GM13976 (cell line): ENCODE data around the gene PPM1L.

Experiments used
- DNase-seq: peaks from one replicate; pipeline ENCODE4 v3.0.0; 2012; ENCODE audit warnings: low spot score
- CTCF ChIP-seq: IDR thresholded peaks from 2 replicates; pipeline ENCODE4 v1.5.1; 2012; ENCODE audit warnings: borderline replicate concordance, mild to moderate bottlenecking; ENCODE audit not compliant: insufficient read depth; ENCODE audit errors: extremely low read depth, missing control alignments, control extremely low read depth
- in situ Hi-C: fragments of 300-500 bp; cut with MboI; formaldehyde crosslinking; loops from one replicate; pipeline ENCODE4 v1.12.0; 2022; ENCODE audit warnings: low sequenced_read_pairs, mixed read lengths, inconsistent platforms; ENCODE audit not compliant: unreplicated experiment

The PPM1L gene

GRCh38 chr3:160763073-160763472, 7.0 kb downstream of the PPM1L start:
- in situ Hi-C loops, result no loop called here
- DNase-seq, result no peak
- TF ChIP-seq CTCF, result no peak

- no peak for TF ChIP-seq CTCF
- DNase-seq, result no peak
- in situ Hi-C loops, result no loop called here
Measured at GRCh38 chr3:160765211-160765610, 9.2 kb downstream of the PPM1L start.

GRCh38 chr3:160768031-160768430, 12.0 kb downstream of the PPM1L start:
- in situ Hi-C loops, result no loop called here
- DNase-seq, result no peak
- no peak for TF ChIP-seq CTCF

GRCh38 chr3:160768918-160769317, 12.9 kb downstream of the PPM1L start:
- in situ Hi-C loops, result no loop called here

GRCh38 chr3:160771811-160772459, 15.9 kb downstream of the PPM1L start:
- in situ Hi-C loops, result no loop called here
- no peak for TF ChIP-seq CTCF
- no peak for DNase-seq

More at GRCh38 chr3:160768918-160769317, 12.9 kb downstream of the PPM1L start:
- no peak for TF ChIP-seq CTCF
- DNase-seq, result no peak

- TF ChIP-seq CTCF, result no peak
- DNase-seq, result no peak
- in situ Hi-C loops, result no loop called here
Measured at GRCh38 chr3:160773722-160774121, 17.7 kb downstream of the PPM1L start.
